Kidney tubule cell (primary cell): ENCODE results near the gene ASPN.

Source experiments
- DNase-seq: peaks from one replicate; pipeline ENCODE4 v3.0.0-alpha.2; 2018; ENCODE audit warnings: low spot score

ASPN gene

DNA sequence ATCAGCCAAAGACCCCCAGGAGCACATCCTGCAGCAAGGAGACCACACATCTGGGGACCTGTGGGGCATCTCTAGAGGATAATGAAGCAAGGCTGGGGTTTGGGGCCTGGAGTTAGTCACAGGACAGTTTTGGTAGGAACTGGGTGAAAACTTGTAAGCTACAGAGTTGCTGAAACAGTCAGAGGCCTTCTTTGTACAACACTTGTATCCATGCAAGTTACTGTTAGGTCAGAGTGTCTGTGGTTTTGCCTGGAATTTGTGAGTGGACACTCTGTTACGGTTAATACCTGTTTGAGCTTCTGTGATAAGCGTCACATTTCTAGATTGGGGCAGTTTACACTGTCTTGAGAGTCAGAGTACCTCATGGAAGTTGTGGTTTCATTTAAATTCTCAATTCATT lies 22.6 kb upstream of the ASPN start:
- DNase-seq: no peak

DNA sequence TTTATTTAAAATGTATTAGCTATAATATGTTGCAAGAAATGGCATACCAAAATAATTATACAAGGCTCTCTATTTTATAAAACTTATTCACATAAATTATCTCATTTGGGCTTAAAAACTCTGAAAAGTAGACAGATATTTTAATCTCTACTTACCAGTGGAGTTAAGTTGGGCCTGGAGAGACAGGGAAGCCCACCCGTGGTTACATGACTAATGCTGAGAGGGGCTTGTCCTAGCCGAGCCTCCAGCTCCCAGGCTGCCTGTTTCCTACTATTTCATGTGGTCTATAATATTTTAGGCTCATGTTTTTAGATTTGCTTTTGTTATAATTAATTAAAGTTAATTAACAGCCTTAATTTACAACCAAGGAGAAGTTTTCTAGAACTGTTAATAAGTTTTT lies 20.9 kb upstream of the ASPN start:
- DNase-seq: no peak

DNA sequence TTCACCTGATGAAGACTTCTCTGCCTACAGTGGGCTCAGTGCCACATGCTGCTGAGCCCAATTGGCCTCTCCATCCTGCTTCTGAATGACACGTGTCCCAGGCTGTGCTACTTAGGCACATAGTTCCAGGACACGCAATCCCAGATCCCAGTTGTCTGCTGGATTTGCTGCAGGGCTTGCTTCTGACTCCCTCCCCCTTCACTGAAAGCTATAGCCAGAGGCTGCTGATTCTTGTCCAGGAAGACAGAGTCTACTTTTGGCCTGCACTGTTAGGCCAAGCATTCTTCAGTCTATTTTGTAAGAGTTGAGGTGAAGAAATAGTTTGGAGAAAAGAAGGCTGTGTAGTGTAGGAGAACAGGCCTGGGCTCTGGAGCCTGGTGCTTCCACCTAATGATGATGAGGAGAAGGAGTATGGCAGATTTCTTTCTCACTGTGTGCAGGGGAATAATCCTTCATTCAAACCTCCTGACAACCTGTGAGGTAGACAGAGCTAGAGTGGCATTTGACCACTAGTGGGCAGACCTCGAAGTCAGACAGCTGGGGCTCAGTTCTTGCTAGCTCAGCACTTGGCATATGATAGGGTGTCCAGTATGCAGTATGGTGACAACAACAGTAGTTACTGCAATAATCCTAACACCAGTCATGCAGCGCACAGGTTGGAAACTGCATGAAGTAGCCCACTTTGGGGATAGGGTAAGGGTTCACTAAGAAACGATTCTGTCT lies 19.5 kb upstream of the ASPN start:
- DNase-seq: peak; percentile 39

GRCh38 chr9:92500725-92501124 lies 18.4 kb upstream of the ASPN start:
- DNase-seq: no peak

- no peak for DNase-seq
These were observed 17.4 kb upstream of the ASPN start for GRCh38 chr9:92499701-92500100.

DNA sequence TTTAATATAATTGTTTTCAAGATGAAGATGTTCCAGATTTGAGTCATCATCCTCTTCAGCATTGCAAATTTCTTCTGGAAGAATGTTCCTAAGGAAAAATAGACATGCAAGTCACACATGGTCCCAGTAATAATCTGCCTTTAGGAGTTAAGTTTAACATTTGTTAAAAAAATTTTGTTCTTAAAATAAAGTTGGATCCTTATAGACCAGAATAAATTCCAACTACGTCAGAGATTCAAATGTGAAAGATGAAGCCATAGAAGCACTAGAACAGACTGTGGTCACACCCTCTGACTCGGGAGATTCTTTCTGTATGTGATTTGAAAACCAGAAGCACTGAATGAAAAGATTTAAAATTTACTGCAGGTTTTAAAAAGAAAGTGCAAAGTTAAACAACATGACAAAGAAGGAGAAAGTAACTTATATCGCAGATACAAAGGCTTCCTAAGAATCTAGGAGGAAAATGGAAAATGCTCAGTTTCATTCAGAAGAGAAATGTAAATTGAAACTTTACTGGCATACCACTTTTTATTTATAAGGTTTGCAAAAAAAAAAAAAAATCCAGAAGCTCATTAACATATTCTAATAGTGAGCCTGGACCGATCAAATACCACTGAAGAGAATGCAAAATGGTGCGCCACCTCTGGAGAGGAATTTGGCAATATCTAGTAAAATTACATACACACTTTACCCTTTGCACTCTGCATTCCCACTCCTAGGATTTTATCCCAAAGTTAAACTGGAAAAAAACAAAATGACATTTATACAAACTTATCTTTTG lies 14.3 kb upstream of the ASPN start:
- no peak for DNase-seq

DNA sequence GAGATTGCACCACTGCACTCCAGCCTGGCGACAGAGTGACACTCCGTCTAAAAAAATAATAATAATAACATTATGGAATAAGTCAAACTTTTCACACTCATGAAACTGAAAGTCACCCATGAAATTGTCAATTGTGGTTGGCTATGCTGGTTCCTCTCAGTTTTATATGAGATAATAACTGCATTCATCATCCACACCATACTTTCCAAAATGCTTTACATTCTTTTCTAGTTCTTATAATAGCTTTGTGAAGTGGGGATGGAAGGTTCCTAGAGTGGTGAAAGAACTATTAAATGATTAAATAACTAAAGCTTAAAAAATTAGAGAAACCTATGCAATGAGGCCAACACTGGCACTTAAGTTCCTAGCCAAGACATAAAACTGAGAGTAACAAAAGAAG lies 12.6 kb upstream of the ASPN start:
- DNase-seq: no peak

- DNase-seq: no peak
These were observed 11.6 kb upstream of the ASPN start for GRCh38 chr9:92493749-92494387.

GRCh38 chr9:92492781-92493401 lies 10.6 kb upstream of the ASPN start:
- DNase-seq: no peak

DNA sequence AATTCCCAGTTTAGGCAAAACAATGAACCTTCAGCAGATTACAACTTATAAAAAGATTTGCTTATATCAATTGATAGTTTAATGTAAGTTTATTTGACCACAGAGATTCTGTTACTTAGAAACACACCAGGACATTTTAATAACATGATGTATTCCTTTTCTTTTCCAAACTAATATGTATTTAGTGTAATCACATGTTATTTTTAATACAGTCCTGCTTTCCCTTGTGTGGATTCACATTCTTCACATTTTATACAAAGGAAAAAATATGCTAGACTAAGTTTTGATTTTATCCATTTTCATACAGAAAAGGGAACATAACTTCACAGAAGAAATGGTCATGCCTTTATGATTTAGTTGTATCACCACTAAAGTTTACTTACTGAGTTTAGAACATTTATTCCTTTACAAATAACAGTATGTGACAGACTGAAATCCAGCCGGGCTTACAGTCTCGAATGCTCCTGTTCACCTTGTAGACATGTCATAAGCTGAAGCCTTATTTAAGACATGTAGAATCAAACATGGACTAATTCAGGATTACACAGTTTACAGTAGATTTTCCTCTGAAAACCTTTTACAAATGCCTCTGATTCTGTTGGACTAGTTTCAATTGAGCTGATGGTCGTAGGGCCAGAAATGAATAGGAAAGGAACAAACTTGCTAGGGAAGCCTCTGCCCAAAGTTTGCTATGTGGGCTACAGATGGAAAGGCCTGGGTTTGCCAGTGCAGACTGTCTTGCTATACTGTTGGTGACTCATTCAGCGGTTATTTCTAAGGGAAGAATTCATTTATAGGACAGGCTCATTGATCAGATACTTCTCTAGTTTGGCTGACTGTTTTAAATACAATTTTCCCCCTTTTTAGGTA lies 6.6 kb upstream of the ASPN start:
- no peak for DNase-seq

DNA sequence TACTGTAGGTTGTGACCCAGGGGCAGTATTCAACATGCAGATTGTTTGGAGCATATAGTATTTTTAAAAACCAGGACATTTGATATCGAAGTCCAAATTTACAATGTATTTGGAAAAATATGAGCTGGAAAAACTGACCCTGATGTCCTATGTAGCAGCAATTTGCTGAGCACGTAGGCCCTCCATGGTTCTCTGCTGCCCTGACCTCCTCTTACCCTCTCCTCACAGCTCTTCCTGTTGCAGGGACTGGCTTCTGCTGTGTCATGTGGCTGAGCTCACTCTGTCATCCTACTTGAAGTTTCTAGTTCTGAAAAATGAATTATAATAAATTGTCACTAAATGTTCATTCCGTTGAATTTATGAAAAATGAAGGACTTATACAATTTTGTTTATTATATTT lies 4.1 kb upstream of the ASPN start:
- DNase-seq: no peak

- no peak for DNase-seq
These were observed 2.3 kb upstream of the ASPN start for GRCh38 chr9:92484563-92484962.

DNA sequence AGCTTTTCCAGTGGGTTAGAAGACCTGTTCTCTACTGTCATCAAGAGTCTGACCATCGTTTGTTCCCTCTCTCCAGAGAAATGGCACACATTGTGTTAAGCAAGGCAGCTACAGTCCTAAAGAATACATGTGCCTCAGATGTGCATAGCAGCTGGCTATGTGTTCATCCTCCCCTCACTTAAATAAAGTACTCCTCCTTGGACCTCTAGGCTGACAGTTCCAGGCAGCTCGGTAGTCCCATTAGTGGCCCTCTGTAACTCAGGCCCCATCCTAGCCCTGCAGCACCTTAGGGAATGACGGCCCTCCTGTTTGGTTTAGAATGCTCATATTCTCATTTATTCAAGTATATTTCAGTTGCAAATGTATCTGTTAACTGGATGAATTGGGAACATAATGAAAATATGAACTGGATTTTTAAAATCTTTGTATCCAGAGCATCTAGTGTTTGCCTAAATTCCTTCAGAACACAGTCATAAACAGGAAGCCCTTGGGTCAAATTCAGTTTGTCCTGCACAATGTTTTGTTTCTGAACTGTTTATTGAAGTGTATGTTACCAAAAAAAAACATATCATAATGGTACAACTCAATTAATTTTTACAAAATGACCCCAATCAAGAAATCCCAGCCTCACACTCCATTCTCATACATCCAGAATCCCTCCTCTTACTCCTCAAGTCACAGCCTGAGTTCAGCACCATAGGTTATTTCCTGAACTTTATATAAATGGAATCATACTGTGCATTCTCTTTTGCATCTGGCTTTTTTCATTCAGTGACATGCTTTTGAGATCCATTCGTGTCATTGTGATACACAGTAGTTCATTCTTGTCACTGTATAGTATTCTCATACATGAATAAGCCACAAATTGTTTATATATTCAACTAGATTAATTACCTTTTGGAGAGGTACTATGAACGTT lies 1.6 kb upstream of the ASPN start:
- DNase-seq: no peak

DNA sequence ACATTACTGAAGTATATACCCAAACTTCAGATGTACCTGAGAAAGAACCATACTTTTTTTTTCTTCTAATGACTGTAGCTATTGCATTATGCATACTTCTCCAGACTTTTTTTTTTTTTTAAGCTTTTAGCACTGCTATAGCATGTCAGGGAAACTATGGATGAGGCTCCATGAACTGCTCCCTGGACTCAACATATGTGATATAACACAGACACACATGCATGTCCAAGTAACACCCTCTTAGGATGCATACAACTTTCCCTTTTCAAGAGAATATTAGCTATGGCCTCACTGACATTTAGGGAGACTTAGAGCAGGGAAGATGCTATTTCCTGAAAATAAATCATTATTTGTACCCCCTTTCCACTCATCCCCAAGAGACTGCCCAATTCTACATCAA lies 499 bp upstream of the ASPN start:
- no peak for DNase-seq

- DNase-seq: peak; percentile 44
These were observed 1.2 kb downstream of the ASPN start for GRCh38 chr9:92480986-92481633.

- DNase-seq: no peak
These were observed 2.0 kb downstream of the ASPN start for GRCh38 chr9:92480291-92480771.

DNA sequence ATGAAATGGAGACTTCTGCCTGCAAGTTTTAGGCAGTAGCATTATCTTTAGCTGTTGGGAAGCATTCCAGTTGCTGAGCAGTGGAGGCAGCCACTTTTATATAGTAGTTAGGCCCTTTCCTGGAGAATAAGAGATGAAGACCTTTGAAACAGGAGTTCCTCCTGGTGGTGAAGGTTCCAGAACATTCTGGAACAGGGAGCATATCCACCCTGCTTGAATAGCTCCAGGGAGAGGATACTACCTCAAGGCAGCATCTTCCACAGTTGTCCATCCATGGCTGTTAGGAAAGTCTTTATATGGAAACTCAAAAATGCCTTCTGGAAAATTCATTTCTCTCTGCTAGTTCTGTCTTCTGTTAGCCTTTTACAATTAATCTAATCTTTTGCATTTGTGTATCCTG lies 3.0 kb downstream of the ASPN start:
- DNase-seq: no peak

GRCh38 chr9:92478783-92479182 lies 3.5 kb downstream of the ASPN start:
- no peak for DNase-seq

- DNase-seq: no peak
These were observed 5.3 kb downstream of the ASPN start for GRCh38 chr9:92476962-92477361.

DNA sequence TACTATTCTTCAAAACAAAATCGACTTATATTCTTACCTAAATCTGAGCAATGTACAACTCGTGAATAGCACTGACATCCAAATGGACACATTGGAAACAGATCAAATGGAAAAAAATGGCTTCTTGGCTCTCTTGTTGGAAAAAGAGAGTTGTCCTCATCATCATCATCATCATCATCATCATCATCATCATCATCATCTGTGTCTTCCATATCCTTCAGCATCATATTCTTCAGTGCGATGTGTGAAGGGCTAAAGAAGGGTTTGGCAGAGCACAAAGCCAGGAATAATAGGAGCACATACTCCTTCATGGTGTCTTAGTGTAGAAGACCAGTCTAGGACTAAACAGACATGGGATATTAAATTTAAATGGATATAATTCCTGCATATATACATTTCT lies 7.7 kb downstream of the ASPN start:
- no peak for DNase-seq
